GM18861 (cell line): ENCODE measurements around the gene TK2.
"Not testable (repeated sequence)": the region's sequence is repeated elsewhere in the genome, so short reads cannot be mapped to it uniquely, and the experiment has no call there.

Experiments used
- ATAC-seq: cut with Tn5 transposase; IDR thresholded peaks from one replicate; pipeline ENCODE4 v1.9.1; 2021; ENCODE audit not compliant: unreplicated experiment

Gene TK2

DNA sequence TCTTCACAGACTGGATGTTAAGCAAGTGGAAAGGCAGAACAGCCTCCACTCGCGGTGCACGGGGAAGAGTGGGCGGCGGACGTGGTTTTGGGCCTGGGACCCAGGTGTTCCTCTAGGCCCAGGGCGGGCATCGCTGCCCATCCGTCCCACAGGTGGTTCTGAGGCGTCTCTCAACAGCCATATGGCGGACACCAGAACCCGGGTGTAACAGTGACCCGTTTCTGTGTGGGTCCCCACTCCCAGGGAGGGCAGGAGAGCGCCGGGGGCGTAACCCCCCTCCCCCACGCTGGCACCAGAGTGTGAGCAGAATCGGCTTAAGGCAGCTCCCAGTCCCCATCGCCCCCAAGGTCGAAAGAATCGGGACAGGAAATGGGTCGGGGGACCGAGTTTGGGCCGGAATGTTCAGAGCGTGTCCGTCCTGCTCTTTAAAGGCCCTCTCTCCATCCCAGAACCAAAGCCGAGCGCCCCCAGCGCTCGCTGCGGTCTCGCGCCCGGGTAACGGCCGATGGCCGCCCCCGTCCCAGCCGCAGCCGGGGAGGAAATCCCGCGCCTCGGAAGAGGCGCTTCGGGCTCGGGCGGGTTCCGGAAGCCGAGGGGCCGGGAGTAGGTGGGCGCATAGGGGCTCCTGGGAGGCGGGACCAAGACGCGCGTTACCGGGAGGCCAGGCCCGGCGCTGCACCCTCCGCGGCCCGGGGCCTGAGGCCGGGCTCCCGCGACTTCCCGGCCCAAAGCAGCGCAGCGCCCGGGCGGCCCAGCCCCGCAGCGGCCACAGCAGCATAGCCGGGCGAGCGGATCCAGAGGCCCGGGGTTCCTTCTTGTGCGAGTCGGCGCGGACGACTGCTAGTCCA is at the start of gene TK2:
Gene TK2, minus strand, starts transcription at position 839 of the 848 bp plus-strand sequence. Its CDS starts 61 bp downstream, at position 778.
- ATAC-seq = no peak

DNA sequence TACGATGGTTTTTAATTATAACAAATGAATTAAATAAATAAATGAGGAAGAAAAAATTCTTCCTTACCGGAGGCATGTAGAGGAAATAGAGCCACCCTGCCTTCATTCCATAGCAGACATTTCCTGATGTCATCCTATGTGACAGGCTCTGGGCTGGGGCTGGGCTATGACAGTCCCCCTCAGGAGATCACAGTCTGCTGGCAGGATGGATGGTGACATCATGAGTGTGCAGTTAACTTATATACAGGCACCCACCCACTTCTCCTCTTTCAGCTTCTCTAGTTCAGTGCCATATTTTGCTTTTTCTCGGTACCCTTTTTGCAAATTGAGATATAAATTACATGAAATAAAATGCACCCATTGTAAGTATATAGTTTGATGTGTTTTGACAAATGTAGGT is 48.2 kb upstream of the TK2 start:
- ATAC-seq = no peak

DNA sequence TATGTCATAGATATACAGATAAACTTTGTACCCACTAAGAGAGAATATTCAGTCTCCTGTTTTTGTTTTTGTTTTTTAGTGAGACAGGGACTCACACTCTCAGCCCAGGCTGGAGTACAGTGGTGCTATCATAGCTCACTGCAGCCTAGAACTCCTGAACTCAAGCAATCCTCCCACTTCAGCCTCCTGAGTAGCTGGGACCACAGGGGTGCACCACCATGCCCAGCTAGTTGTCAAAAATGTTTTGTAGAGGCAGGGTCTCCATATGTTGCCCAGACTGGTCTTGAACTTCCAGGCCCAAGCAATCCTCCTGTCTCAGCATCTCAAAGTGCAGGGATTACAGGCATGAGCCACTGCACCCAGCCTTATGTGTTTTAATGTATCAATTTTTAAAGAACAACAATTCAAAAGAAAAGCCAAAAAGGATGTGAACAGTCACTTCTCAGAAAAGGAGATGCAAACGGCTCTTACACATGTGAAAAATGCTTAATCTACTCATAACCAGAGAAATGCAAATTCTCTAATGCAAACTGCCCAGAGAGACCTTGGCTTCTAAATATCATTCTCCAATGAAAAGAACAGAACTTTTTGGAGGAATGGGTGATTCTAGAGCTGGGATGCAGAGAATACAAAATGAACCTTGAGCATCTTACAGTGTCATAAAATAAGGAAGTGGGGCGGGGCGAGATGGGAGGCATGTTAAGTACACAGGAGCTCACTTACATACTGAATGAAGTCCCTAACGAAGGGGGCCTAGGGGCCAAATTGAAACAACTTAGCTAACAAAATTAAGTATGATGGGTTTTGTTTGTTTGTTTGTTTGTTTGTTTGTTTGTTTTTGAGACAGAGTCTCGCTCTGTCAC is 47.3 kb upstream of the TK2 start:
- ATAC-seq = no peak

DNA sequence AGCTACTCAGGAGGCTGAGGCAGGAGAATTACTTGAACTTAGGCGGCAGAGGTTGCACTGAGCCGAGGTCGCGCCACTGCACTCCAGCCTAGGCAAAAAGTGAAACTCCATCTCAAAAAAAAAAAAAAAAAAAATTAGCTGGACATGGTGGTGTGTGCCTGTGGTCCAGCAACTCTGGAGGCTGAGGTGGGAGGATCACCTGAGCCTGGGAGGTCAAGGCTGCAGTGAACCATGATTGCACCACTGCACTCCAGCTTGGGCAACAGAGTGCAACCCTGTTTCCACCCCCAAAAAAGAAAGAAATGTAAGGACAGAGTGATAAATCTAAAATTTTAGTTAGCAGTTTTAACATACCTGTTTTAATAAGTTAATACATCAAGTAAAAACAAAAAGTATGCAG is 46.6 kb upstream of the TK2 start:
- ATAC-seq = not testable (repeated sequence)

DNA sequence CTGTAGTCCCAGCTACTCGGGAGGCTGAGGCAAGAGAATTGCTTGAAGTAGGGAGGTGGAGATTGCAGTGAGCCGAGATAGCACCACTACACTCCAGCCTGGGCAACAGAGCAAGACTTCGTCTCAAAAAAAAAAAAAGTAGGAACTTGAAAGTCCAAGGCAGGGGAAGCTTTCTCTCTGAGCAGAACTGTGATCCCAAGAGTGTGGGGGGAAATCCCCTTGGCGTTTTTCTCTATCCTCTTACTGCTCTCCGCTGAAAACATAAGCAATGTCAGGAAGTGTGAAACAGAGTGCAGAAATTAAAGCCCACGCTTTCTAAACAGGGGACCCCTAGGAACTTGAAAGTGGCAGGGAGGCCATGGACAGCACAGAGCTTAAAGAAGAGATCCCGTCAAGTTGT is 44.8 kb upstream of the TK2 start:
- ATAC-seq = no peak

DNA sequence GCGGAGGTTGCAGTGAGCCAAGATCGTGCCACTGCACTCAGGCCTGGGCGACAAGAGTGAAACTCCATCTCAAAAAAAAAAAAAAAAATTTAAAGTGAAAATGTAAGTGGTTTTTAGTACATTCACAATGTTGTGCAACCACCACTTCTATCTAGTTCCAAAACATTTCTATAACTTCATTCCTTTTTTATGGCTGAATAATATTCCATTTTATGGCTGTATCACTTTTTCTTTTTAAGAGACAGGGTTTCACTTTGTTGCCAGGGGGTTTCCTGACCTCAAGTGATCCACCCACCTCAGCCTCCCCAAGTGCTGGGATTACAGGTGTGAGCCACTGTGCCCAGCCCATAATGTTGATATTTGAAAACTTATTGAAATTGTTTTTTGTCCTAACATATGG is 42.9 kb upstream of the TK2 start:
- ATAC-seq = no peak

DNA sequence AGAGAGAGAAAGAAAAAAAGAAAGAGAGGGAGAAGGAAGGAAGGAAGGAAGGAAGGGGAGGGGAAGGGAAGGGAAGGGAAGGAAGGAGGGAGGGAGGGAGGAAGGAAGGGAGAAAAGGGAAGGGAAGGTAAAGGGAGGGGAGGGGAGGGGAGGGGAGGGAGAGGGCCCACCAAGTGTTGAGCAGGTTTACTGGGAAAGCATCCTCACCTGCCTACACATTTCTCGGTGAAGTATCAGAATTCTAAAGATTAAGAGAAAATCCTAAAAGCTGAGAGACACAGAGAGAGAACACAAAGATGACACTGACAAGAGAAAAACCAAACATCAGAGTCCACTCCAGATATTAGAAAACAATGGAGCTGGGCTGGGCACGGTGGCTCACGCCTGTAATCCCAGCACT is 42.3 kb upstream of the TK2 start:
- no peak for ATAC-seq

DNA sequence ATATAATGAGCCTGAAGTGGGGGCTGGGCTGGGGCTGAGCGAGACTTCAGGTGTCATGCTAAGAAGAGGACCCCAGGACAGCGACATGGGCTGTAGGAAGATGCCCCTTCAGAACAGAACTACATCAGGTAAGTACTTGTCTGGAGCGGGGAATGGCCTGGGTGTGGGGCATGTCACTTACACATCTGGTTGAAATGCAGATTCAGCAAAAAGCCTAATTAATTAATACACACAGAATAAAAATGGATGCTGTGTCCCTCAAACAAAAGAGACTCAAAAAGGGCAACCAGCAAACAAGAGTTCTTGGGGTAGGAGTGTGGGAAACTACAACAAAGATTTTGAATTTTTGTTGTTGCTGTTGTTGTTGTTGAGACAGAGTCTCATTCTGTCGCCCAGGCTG is 41.1 kb upstream of the TK2 start:
- no peak for ATAC-seq

DNA sequence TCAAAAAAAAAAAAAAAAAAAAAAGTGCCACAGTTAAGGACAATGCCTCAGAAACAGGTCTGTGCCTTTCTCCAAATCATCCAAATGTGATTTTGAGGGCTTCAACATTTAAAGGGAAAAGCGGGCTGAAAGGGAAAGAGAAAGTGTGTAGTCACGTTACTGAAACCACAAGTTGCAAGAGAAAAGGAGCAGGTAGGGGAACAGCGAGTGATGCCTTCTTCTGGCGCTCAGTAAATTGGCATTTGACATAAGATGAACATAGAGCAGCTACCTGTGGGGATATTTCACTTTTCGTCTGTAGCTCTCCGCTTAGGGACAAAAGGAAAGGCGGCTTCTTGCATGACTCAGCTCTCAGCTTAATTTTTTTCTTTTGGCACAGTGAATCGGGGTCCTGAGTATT is 40.4 kb upstream of the TK2 start:
- ATAC-seq = no peak

DNA sequence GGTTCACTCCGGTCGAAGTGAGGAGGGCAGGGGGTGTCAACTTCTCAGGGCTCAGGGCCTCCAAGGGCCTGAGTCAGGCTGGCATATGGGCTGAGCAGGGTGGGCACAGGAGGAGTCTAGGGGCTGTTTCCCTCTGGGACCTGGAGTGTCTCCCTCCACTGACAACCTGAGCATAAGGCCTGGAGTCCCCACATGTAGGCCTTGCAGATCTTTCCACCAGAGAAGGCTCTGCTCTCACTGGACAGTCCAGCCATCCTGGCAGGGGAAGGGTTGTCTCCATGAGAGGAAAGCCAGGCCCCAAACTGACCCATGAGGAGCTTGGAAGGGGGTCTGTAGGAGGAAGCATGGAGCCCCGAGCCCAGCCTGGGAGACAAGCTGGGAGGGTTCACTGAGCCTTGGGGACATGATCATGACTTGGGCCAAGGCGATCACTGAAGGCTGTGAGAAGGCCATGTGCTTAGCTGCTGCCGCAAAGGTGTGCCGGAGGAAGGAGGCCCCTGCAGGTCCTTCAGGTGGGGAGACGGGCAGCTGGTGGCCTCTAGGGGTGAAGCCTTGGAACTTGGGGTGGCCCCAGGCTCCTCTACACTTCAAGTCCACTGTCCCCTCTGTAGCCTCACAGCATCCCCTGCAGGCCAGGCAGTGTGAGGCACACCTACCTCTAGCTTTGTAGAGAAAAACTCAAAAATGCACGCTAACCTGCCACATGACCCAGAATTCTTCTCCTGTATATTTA is 39.2 kb upstream of the TK2 start:
- ATAC-seq = no peak

DNA sequence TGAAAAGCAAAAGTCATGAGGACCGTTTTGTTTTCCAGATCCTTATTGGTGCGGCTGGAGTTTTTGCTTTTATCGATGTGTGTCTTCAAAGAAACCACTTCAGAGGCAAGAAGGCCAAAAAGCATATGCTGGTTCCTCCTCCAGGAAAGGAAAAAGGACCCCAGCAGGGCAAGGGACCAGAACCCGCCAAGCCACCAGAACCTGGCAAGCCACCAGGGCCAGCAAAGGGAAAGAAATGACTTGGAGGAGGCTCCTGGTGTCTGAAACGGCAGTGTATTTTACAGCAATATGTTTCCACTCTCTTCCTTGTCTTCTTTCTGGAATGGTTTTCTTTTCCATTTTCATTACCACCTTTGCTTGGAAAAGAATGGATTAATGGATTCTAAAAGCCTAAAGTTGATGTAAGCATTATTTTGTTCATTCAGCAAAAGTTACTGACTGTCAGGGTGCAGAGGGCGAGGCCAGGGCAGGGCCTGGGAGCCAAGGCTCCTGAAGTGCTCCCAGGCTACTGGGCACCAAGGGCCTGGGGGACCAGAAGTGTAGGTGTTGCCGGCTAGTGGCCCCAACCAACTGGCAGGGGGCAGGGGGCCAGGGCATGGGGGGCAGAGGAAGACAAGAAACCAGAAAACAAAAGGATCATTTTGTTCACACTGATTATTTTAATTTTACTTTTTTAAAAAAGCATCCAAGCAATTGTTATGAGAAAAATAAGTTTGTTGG is 38.1 kb upstream of the TK2 start:
- no peak for ATAC-seq

DNA sequence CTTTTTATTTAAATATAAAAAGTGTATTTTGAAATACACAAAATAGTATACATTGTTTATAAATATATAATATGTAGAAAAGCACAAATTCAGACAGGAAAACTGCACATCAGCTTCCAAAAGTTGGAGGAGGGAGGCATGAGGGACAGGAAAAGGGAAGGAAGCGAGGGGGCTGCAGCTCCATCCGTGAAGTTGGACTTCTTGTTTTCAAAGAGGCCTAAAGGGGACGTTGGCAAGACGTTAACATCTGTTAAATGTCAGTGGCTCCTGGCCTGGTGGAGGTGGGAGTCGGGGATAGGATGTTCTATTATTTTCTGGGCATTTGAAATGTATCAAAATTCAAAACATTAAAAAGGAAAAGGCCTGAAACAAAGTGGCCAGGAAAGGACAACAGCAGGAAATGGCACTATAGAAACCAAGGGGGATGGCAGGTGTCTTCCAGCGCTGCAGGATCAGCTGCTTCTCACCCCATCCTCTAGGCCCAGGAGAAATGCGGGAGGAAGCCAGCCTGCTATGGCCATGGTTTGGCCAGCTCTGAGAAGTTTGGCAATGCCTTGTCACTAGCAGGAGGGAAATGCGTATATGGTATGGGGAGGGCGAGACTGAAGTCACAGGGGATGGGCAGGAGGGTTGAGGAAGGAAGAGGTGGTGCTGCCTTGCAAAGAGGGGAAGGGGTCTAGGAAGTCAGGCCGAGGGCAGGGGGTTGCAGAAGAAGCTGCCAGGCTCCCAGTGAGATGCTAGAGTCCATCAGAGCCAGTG is 35.7 kb upstream of the TK2 start:
- no peak for ATAC-seq

DNA sequence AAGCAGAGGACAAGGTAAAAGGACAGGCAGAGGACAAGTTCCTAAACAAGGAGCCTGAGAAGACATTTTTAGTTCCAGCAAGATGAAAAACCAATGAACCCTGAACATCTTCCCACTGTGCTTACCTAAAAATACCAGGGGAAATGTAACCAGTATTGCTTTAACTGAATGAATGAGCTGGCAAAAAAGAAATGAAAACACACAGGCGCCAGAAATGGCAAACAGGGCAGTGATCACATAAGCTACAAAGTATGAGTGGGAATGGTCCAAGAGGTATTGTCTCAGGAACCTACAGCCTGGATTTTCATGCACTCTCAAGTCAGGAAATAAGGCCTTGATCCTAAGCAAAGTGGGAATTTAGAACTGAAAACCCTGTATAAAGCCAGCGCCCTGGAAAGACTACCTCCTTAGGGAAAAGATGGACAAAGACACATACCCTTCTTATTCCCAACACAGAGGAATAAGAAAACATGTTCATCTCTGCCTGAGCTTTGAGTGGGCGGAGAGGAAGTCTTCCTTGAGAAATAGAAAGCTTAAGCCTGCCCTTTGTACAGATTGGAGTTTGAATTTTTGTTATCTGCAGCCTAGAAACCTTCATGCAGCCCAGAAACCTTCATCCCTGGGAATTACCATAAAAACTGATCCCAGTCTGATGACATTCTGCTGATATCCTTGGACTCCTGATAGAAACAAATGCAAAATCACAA is 31.5 kb upstream of the TK2 start:
- no peak for ATAC-seq

DNA sequence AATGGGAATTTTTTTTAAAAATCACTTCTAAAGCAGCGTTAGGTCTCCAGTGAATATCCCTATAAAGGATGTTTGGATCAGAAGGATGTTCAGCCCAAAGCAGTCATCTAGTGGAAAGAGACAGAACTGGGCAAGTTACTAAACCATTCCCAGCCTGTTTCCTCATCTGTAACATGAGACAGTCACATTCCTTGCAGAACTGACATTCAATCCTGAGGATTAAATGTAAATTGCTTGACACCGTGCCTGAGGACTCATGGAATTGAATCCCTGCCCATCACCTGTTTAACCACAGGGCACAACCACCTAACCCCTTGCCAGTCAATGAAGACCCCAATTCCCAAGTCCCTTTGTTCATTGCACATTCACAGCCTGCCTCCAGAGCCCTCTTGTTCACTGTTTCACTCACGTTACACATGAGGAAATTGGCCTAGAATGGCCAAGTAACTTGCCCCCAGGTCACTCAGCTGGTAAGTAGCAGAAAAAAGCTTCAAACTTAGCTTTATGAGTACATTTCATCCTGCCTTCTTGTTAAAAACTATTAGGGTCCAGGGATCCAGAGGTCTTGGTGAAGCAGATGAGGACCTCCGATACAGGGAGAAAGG is 30.8 kb upstream of the TK2 start:
- ATAC-seq = no peak

DNA sequence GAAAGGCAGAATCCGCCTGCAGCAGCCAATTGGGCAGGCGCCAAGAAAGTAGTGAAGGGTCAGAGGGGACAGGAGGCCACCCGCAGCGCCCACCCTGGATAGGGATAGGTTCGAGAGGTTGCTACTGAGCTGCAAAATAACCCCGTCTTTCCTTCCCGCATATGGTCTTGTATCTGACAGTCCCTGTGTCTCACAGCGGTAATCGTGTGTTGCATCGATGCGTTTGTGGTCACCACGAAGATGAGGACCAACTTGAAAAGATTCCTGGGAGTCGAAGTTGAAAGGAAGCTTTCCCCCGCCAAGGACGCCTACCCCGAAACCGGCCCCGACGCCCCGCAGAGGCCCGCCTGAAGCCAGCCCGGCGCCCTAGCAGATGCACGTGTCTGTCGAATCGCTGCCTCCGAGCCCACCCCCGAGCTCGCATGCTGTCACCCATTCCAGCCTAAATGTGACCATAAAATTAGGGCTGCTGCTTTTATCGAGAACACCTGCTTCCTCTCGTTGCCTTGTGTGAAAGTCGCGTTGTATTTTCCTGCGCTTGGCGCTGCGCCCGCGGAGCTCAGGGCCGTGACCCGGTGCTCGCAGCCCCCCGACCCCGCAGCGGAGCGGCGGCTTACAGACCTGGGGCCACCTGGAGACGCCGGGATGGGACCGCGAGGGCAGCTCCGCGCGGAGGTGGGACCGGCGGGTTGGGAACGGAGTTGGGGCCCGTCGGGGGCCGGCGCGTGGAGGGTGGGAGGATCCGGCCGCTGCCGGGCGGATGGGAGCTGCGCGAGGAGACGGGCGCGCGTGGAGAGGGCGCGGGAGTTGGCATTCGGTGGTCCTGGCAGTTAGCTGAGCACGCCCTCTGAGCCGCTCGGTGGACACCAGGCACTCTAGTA is 29.0 kb upstream of the TK2 start, which contains the start of gene CMTM2:
Gene CMTM2, plus strand, starts transcription at position 813 of the 881 bp plus-strand sequence. CDS start 145 bp downstream, outside the sequence.
- no peak for ATAC-seq

DNA sequence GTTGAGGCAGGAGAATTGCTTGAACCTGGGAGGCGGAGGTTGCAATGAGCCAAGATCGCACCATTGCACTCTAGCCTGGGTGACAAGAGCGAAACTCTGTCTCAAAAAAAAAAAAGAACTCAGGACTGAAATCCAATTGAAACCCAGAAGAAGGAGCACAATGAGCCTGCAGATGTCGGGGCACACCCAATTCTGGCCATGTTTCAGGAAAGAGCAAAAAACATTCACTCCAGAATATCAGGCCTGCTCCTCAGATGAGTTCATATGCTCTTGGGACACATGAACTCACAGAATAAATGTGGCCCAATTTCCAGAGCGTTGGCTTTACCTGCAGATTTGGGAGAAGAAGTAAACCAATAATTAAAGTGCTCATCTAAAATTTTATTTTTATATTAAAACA is 26.4 kb upstream of the TK2 start:
- ATAC-seq = no peak

DNA sequence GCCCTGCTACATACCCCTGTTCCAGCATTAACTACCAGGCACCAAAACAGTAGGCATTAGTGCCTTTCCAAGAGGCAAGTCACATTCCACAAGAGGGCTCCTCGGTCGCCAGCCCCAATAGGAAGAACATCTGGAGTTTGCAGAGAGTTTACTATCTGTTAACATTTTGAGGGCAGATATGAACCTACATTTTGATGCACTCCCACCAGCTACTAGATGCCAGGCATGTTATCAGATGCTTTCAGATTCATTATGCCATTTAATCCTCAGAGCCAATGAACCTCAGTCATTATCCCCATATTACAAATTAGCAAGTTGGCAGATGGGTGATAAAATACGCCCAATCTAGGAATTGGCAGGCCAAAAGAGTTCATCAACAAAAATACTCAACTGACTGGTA is 25.1 kb upstream of the TK2 start:
- ATAC-seq = no peak

DNA sequence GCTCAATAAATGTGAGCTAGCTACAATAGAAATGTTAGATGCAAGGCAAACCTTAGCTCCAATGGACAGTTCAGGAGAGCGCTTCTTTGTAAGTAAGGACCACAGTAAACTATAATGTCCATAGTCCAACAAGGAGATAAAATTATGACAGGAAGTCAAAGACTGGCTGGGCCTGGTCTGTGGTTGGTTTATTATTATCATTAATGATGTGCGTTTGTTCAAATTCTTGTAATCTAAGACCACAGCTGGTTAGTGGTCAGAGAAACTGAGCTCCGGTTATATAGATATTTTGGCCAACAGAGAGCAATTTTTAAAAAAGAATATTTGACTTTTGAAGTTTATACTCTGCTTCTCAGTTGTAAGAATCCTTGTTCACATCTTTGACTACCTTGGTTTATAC is 24.6 kb upstream of the TK2 start:
- no peak for ATAC-seq
